HepG2 (cell line): ENCODE results near the gene ERFL. TPM values are rescaled to one million over a fixed set of nuclear protein-coding genes. Genes with fewer than 3 reads are reported as not detected.

Experiments used
- ATAC-seq: fragments of 200-7000 bp; cut with Tn5 transposase; 3 replicates; pipeline ENCODE4 v1.9.1; 2020; ENCODE audit warnings: mild to moderate bottlenecking, moderate library complexity
- BruUV-seq: library from RNA; stranded (reverse); fragments of 400-500 nt; replicated peaks from 2 replicates; lab custom pipeline; 2021; lab: Mats Ljungman, UMichigan
- CTCF ChIA-PET: fragments of 300-600 bp; formaldehyde crosslinking; extraction: SDS; loops from one replicate; lab custom pipeline; 2021; ENCODE audit warnings: low total read pairs, inconsistent platforms, low intra/inter-chr PET ratio; lab: Yijun Ruan, JAX
- POLR2A ChIA-PET: fragments of 350-600 bp; sonication (Branson Sonifier 250); formaldehyde crosslinking; loops from one replicate; lab custom pipeline; 2020; ENCODE audit warnings: antibody characterized with exemption, inconsistent platforms; lab: Yijun Ruan, JAX
- DNase-seq: peaks from one replicate; pipeline ENCODE4 v3.0.0-alpha.2; 2015; ENCODE audit warnings: low spot score
- FAIRE-seq: peaks from 3 replicates; lab custom pipeline; 2011; peaks lifted over from hg19 to GRCh38; lab: Jason Lieb, UNC
- H2AFZ ChIP-seq: one replicate; pipeline ENCODE4 v1.6.1; 2011; ENCODE audit warnings: low read length, inconsistent platforms
- H3K27ac ChIP-seq: fragments of 300-600 bp; 3 replicates; pipeline ENCODE4 v1.8.0; 2011; ENCODE audit warnings: mixed run types, mild to moderate bottlenecking, mixed read lengths, low read length, inconsistent platforms; ENCODE audit not compliant: insufficient read depth; ENCODE audit errors: extremely low read length
- H3K27me3 ChIP-seq, 2 experiments: fragments of 200-600 bp in 1 of 2; 2 replicates in 1 of 2; 3 replicates in 1 of 2; pipeline versions ENCODE4 v1.6.0 to v1.8.0; 2011; ENCODE audit warnings: low read length in 2 of 2, mild to moderate bottlenecking in 2 of 2, moderate library complexity in 2 of 2, inconsistent platforms in 1 of 2; ENCODE audit not compliant: insufficient read depth in 2 of 2, control insufficient read depth in 1 of 2
- H3K36me3 ChIP-seq, 2 experiments: fragments of 200-600 bp in 1 of 2; replicated peaks in 1 of 2; 2 replicates in 1 of 2; 3 replicates in 1 of 2; pipeline versions ENCODE4 v1.5.1 to v1.8.0; 2011; ENCODE audit warnings: low read length in 2 of 2, inconsistent platforms in 1 of 2; ENCODE audit not compliant: insufficient read depth in 2 of 2, control insufficient read depth in 1 of 2
- H3K4me1 ChIP-seq: 2 replicates; pipeline ENCODE4 v1.5.1; 2012; ENCODE audit warnings: low read length, inconsistent platforms; ENCODE audit not compliant: insufficient read depth
- H3K4me2 ChIP-seq: 2 replicates; pipeline ENCODE4 v1.6.0; 2011; ENCODE audit warnings: low read depth, low read length, inconsistent platforms
- H3K4me3 ChIP-seq, 3 experiments: fragments of 200-600 bp in 1 of 3; sonication (generic), shearing (Covaris generic) in 1 of 3; replicated peaks in 1 of 3; 2 replicates each; pipeline ENCODE4 v1.5.1; 2011 to 2016; ENCODE audit warnings: low read length in 3 of 3, inconsistent platforms in 2 of 3, low read depth in 2 of 3, mild to moderate bottlenecking in 2 of 3, control low read depth in 1 of 3, mixed read lengths in 1 of 3; ENCODE audit not compliant: insufficient read depth in 1 of 3
- H3K79me2 ChIP-seq: one replicate; pipeline ENCODE4 v1.6.1; 2011; ENCODE audit warnings: low read length, inconsistent platforms; ENCODE audit not compliant: insufficient read depth
- H3K9ac ChIP-seq: 2 replicates; pipeline ENCODE4 v1.6.0; 2011; ENCODE audit warnings: mild to moderate bottlenecking, low read depth, low read length, inconsistent platforms; ENCODE audit not compliant: insufficient read depth
- H3K9me3 ChIP-seq: 2 replicates; pipeline ENCODE4 v1.5.1; 2012; ENCODE audit warnings: mild to moderate bottlenecking, low read length
- H4K20me1 ChIP-seq: 2 replicates; pipeline ENCODE4 v1.6.0; 2011; ENCODE audit warnings: inconsistent platforms, mild to moderate bottlenecking, low read length, moderate library complexity; ENCODE audit not compliant: insufficient read depth
- KMT2B ChIP-seq: IDR thresholded peaks from 2 replicates; pipeline ENCODE4 v1.6.1; 2016; ENCODE audit warnings: missing genetic modification reagents, missing compliant biosample characterization
- MAZ ChIP-seq, 2 experiments: sonication (generic) in 1 of 2; formaldehyde crosslinking in 1 of 2; IDR thresholded peaks; 2 replicates each; pipeline versions ENCODE4 v1.5.0 to v1.6.1; 2012 to 2020; ENCODE audit warnings: low read depth in 2 of 2, mild to moderate bottlenecking in 2 of 2, borderline replicate concordance in 1 of 2, improper control_type of control experiment in 1 of 2, low read length in 1 of 2, missing genetic modification reagents in 1 of 2, moderate library complexity in 1 of 2
- MBNL3 ChIP-seq: fragments of 250-450 bp; sonication (Bioruptor Pico); conservative IDR thresholded peaks from 2 replicates; pipeline ENCODE4 v1.8.0; 2022; ENCODE audit warnings: mild to moderate bottlenecking, inconsistent platforms
- RARA ChIP-seq: IDR thresholded peaks from 2 replicates; pipeline ENCODE4 v1.6.1; 2016; ENCODE audit warnings: missing genetic modification reagents, missing compliant biosample characterization
- ZFX ChIP-seq: sonication (generic); formaldehyde crosslinking; IDR thresholded peaks from 2 replicates; pipeline ENCODE4 v1.4.0; 2020; ENCODE audit warnings: mild to moderate bottlenecking, low read depth, missing genetic modification reagents, moderate library complexity
- ZMYM3 ChIP-seq: sonication (generic); formaldehyde crosslinking; IDR thresholded peaks from 2 replicates; pipeline ENCODE4 v1.5.1; 2020; ENCODE audit warnings: mild to moderate bottlenecking, missing genetic modification reagents
- ZNF567 ChIP-seq: sonication (generic); formaldehyde crosslinking; IDR thresholded peaks from 2 replicates; pipeline ENCODE4 v1.8.1; 2023; ENCODE audit warnings: mild to moderate bottlenecking, missing genetic modification reagents, borderline replicate concordance
- ZNF776 ChIP-seq: sonication (generic); formaldehyde crosslinking; IDR thresholded peaks from 2 replicates; pipeline ENCODE4 v1.4.0; 2020; ENCODE audit warnings: mild to moderate bottlenecking, missing genetic modification reagents
- WGBS: methylation state at CpG from one replicate; pipeline ENCODE4 v1.1.6; 2017; ENCODE audit warnings: low lambda C conversion rate; 5-methylcytosine and 5-hydroxymethylcytosine counted together
- in situ Hi-C: cut with HindIII; loops from 2 replicates; pipeline ENCODE4 v1.10.0; 2017; ENCODE audit warnings: low pct_unique_long_range_greater_than_20kb; ENCODE audit not compliant: extremely low pct_ligation_motif_present
- intact Hi-C: fragments of 100-400 bp; cut with micrococcal nuclease; formaldehyde crosslinking; loops from one replicate; pipeline ENCODE4 v1.10.0; 2022; ENCODE audit not compliant: unreplicated experiment
- polyA plus RNA-seq, 8 experiments: library from polyadenylated mRNA; depleted of rRNA in 3 of 8; stranded (reverse) in 7 of 8; unstranded in 1 of 8; fragments of >200 nt; fragmentation: Illumina TruSeq in 4 of 8; extraction: Trizol in 4 of 8; gene quantifications; 2 replicates each; pipeline versions ENCODE4 v1.2.1 to v1.2.3, GENCODE V29; 2011 to 2016; ENCODE audit warnings: low read depth in 4 of 8, missing spikeins in 1 of 8, mixed read lengths in 1 of 8; ENCODE audit not compliant: insufficient read depth in 1 of 8
- total RNA-seq, 5 experiments: library from RNA; depleted of rRNA; stranded (reverse); fragments of >200 nt; fragmentation: Illumina TruSeq; extraction: Trizol; gene quantifications; 2 replicates each; pipeline ENCODE4 v1.2.3, GENCODE V29; 2016; ENCODE audit warnings: low read depth in 1 of 5
- TF ChIP-seq, protein P1 (sequence below): sonication (generic); formaldehyde crosslinking; conservative IDR thresholded peaks from 2 replicates; pipeline ENCODE4 v1.8.0; 2022; ENCODE audit warnings: mild to moderate bottlenecking, moderate library complexity, missing genetic modification reagents
- TF ChIP-seq, protein P2 (sequence below): sonication (generic); formaldehyde crosslinking; IDR thresholded peaks from 2 replicates; pipeline ENCODE4 v1.4.0; 2020; ENCODE audit warnings: missing genetic modification reagents

The ERFL gene
- total and polyA plus RNA-seq, 2 of the 13 experiments (the other 11 are each of a cell fraction or from before 2014, with no cell fraction given) = not detected

DNA sequence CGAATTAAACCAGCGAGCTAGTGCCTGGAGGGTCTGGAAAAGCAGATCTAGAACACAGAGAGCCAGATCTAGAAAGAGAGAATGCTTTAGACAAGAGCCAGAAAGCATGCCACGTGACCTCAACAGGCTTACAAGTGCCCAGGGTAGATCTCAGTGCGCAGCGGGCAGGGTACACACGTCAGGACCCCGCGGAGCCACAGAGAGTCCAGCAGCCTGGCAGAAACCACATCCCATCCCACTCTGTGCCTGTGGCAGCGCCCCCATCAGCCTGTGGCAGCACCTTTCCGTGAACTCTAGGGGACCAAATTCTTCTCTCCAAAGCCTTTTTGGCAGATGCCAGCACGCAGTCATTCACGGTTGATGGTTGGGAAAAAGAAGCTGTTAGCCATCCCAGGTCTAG, 39.3 kb downstream of the ERFL start:
- intact Hi-C loops = no loop called here
- CTCF ChIA-PET = interaction anchor here (1.5 kb wide), 1 partner anchor 16 kb away, joined by 5 read pairs; no protein-coding TSS in a partner anchor
- FAIRE-seq = no peak

DNA sequence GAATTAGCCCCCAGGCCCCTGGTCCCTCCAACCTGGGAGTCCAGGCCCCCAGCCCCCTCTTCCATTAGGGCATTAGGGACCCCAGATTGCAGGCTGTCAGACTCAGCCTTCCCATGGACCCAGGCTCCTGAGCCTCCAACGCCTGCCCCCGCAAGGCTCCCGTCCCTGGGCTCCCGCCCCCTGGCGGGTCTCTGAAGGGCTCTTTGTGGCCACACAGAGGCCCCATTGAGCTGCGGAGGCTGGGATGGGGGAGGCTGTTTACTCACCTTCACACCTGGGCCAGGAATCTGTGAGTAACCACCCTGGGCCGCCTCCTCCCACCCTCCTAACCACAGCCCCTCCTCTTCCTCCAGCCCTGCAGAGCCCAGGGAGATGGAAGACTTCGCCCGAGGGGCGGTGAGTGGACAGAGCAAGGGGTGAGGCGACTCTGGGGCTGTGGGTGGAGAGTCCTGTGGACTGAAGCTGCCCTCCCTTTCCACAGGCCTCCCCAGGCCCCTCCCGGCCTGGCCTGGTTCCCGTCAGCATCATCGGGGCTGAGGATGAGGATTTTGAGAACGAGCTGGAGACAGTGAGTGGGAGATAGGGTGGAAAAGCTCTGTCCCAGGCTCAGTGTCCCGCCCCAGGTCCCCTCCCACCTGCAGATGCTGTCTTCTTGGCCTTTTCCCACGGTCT, 40.4 kb downstream of the ERFL start:
- in situ Hi-C loops (loop anchor here (10.0 kb wide), 1 partner anchor 47 kb away; no protein-coding TSS in a partner anchor), intact Hi-C loops (no loop called here)
- WGBS = 9% methylated on average over 10 of the region's 17 CpGs
- ChIA-PET CTCF (interaction anchor here (0.7 to 1.8 kb wide), 5 partner anchors 14 to 64 kb away, joined by 3 to 7 read pairs (median 4); no protein-coding TSS in a partner anchor), POLR2A (interaction anchor here (0.8 to 2.4 kb wide), 8 partner anchors 13 to 188 kb away, joined by 3 to 21 read pairs (median 4); partner anchors contain the start of genes RPS19 and ZNF574)
- peaks cover 41% of the 10 kb centered on the region for H3K4me1 ChIP-seq
- H4K20me1 ChIP-seq = no peaks in the 10 kb centered on the region
- BruUV-seq = no TSS peak
- peaks cover 6 to 13% of the 10 kb centered on the region in 2 experiments; a peak in 4 of 5 replicates for H3K36me3 ChIP-seq
- H3K9ac ChIP-seq = peak overlapping the region; percentile 50
- no peaks in the 10 kb centered on the region; a peak in 1 of 5 replicates for H3K27me3 ChIP-seq
- ATAC-seq (peak; percentile 80), FAIRE-seq (peak; percentile 92), DNase-seq (peak; percentile 95)
- peak overlapping the region; percentile 66 for H3K27ac ChIP-seq
- peak overlapping the region in 2 of 3 experiments; percentile 12 to 55; a peak in 2 of 6 replicates for H3K4me3 ChIP-seq
- peak overlapping the region; percentile 72 for H3K4me2 ChIP-seq
- H2AFZ ChIP-seq = no peak overlapping the region
- no peaks in the 10 kb centered on the region for H3K9me3 ChIP-seq
- peaks cover 25% of the 10 kb centered on the region for H3K79me2 ChIP-seq
- TF ChIP-seq, protein P1, sequence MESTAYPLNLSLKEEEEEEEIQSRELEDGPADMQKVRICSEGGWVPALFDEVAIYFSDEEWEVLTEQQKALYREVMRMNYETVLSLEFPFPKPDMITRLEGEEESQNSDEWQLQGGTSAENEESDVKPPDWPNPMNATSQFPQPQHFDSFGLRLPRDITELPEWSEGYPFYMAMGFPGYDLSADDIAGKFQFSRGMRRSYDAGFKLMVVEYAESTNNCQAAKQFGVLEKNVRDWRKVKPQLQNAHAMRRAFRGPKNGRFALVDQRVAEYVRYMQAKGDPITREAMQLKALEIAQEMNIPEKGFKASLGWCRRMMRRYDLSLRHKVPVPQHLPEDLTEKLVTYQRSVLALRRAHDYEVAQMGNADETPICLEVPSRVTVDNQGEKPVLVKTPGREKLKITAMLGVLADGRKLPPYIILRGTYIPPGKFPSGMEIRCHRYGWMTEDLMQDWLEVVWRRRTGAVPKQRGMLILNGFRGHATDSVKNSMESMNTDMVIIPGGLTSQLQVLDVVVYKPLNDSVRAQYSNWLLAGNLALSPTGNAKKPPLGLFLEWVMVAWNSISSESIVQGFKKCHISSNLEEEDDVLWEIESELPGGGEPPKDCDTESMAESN = peak; percentile 56; the same call in 1 of the 2 replicates
- no peak for TF ChIP-seq MBNL3 (CRISPR knock-in tag)
- TF ChIP-seq RARA = peak; percentile 58
- peak; percentile 67 for TF ChIP-seq ZFX
- peak; percentile 30; the same call in 1 of the 2 replicates for TF ChIP-seq ZMYM3 (CRISPR knock-in tag)
- TF ChIP-seq MAZ (IDR thresholded peaks at IDR 0.05; ENCODE audit: borderline replicate concordance, low read depth, low read length) = peak; percentile 89
- TF ChIP-seq MAZ (CRISPR knock-in tag; IDR thresholded peaks at IDR 0.05; ENCODE audit: low read depth) = peak; percentile 82
- no peak for TF ChIP-seq ZNF567

More for the DNA sequence above, 39.3 kb downstream of the ERFL start:
- Histone ChIP-seq H3K27me3 (no peaks in the 10 kb centered on the region; a peak in 1 of 5 replicates), H4K20me1 (no peaks in the 10 kb centered on the region), H2AFZ (no peak overlapping the region), H3K4me3 (no peak overlapping the region), H3K9me3 (no peaks in the 10 kb centered on the region), H3K27ac (no peak overlapping the region), H3K4me1 (peaks cover 43% of the 10 kb centered on the region), H3K4me2 (no peak overlapping the region), H3K9ac (no peak overlapping the region), H3K79me2 (peaks cover 25% of the 10 kb centered on the region), H3K36me3 (peaks cover 6 to 13% of the 10 kb centered on the region in 2 experiments; a peak in 4 of 5 replicates)
- TF ChIP-seq KMT2B (CRISPR knock-in tag) (no peak), ZNF776 (no peak)
- TF ChIP-seq, protein P2, sequence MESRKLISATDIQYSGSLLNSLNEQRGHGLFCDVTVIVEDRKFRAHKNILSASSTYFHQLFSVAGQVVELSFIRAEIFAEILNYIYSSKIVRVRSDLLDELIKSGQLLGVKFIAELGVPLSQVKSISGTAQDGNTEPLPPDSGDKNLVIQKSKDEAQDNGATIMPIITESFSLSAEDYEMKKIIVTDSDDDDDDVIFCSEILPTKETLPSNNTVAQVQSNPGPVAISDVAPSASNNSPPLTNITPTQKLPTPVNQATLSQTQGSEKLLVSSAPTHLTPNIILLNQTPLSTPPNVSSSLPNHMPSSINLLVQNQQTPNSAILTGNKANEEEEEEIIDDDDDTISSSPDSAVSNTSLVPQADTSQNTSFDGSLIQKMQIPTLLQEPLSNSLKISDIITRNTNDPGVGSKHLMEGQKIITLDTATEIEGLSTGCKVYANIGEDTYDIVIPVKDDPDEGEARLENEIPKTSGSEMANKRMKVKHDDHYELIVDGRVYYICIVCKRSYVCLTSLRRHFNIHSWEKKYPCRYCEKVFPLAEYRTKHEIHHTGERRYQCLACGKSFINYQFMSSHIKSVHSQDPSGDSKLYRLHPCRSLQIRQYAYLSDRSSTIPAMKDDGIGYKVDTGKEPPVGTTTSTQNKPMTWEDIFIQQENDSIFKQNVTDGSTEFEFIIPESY (CRISPR knock-in tag) = peak; percentile 64; the same call in 1 of the 2 replicates
- POLR2A ChIA-PET = interaction anchor here (1.5 to 1.7 kb wide), 2 partner anchors 16 to 17 kb away, joined by 3 to 6 read pairs; no protein-coding TSS in a partner anchor
- 92% methylated on average over 12 of the region's 12 CpGs for WGBS
- DNase-seq = no peak
- BruUV-seq = no TSS peak
- ATAC-seq = no peak
- in situ Hi-C loops = loop anchor here (10.0 kb wide), 1 partner anchor 46 kb away; no protein-coding TSS in a partner anchor
